Measurements from ENCODE around the gene DYNC1I1.

The DYNC1I1 gene

DNA sequence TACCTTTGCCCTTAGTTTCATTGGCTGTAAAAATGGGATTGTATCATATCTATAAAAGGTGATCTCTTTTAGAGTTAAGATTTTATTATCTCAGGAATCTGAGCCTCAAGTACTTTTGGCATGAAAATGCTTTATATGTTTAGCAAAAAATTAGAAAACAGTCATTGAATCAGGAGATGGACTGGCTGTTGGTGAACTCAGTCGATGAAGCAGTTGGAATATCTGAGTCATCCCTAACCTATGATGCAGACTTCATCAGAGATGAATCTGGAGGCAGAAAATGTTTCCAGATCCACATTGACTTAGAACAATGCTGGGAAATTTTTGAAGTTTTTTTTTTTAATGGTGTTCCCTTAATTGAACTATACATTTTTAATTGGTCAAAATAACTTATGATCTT is 321.1 kb downstream of the DYNC1I1 start:
- Histone ChIP-seq H3K36me3 (no peaks in the 10 kb centered on the region), H3K9ac (no peak overlapping the region), H3K27ac (no peak overlapping the region), H3K9me3 (replicated peaks in 1 of 11) (no peaks in the 10 kb centered on the region), H3K4me2 (no peak overlapping the region), H3K4me1 (0 out of 20 replicates have a peak, but pooled peaks cover 0 to 3% (median 0%) of the 10 kb centered on the region in 10 experiments), H3K4me3 (no peak overlapping the region), H4K20me1 (no peaks in the 10 kb centered on the region), H3K27me3 (no peaks in the 10 kb centered on the region)
- no peak for TF ChIP-seq Cebpa-rat (IDR thresholded peaks at IDR 0.05)

- TF ChIP-seq Cebpa-rat (IDR thresholded peaks at IDR 0.05), result no peak
- no peak overlapping the region for H3K4me2 ChIP-seq
- H4K20me1 ChIP-seq, result no peaks in the 10 kb centered on the region; a peak in 1 of 22 replicates
These were observed 325.5 kb downstream of the DYNC1I1 start for GRCh38 chr7:96097835-96098234.

DNA sequence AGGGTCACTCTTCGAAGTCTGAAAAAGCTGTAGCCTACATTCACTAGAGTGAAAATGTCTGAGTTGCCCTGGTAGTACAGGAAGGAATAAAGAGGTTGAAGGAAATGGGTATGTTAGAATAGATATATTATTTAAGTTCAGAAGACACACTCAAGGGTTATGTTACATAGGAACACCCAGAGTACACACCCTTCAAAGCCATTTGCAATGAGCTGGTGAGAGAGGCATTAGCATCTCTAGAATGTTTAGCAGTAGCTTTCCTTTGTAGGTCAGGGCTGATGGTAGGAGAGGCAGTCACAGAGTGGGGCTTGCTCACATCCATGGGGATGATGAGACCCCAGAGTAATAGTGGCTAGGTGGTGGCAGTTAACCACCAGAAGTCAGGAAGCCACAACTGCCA is 328.4 kb downstream of the DYNC1I1 start:
- H3K36me3 ChIP-seq, result no peaks in the 10 kb centered on the region
- no peak for TF ChIP-seq Cebpa-rat (IDR thresholded peaks at IDR 0.05)
- no peak overlapping the region for H3K4me2 ChIP-seq
- no peak overlapping the region for H3K4me3 ChIP-seq
- peaks cover 0 to 10% (median 4%) of the 10 kb centered on the region in 11 experiments; a peak in 4 of 22 replicates for H3K9me3 ChIP-seq (replicated peaks in 1 of 11)
- H3K27ac ChIP-seq, result no peak overlapping the region
- no peaks in the 10 kb centered on the region for H3K4me1 ChIP-seq
- no peak overlapping the region for H3K9ac ChIP-seq
- H4K20me1 ChIP-seq, result no peaks in the 10 kb centered on the region; a peak in 1 of 22 replicates
- no peaks in the 10 kb centered on the region for H3K27me3 ChIP-seq

More at GRCh38 chr7:96097835-96098234, 325.5 kb downstream of the DYNC1I1 start:
- Histone ChIP-seq H3K27me3 (no peaks in the 10 kb centered on the region), H3K36me3 (no peaks in the 10 kb centered on the region), H3K4me3 (no peak overlapping the region), H3K9ac (no peak overlapping the region), H3K9me3 (replicated peaks in 1 of 11) (peaks cover 0 to 10% (median 4%) of the 10 kb centered on the region in 11 experiments; a peak in 4 of 22 replicates), H3K27ac (no peak overlapping the region), H3K4me1 (no peaks in the 10 kb centered on the region)

DNA sequence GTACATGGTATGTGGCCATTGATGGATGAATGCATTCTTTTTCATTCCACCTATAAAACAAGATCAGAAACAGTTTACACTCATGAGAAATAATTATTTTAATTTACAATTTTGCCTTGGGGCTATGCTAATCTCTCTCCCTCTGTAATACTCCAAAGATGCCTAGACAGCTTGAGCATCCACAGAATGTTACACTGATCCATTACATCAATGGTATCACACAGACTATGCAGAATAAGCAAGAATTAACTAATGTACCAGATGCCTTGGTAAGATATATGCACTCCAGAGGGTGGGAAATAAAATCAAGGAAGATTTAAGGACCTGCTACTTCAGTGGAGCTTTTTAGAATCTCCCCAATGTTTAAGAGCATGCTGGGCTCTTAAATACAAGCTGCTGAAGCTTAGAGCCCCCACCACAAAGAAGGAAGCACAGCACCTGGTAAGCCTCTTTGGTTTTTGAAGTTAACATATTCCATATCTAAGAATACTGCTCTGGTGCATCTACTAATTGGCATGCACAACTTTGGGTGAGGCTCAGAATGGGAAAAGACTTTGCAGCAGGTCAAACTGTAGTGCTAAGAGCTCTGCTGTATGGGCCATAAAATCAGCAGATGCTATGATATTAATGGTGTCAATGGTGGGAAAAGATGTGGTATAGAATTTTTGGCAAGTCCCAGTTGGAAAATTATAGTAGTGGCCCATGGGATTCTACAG is 329.9 kb downstream of the DYNC1I1 start:
- no peak overlapping the region for H3K4me2 ChIP-seq
- no peaks in the 10 kb centered on the region for H3K27me3 ChIP-seq
- no peak overlapping the region for H3K4me3 ChIP-seq
- H3K4me1 ChIP-seq, result no peaks in the 10 kb centered on the region
- no peak overlapping the region for H3K27ac ChIP-seq
- H4K20me1 ChIP-seq, result no peaks in the 10 kb centered on the region; a peak in 1 of 22 replicates
- no peaks in the 10 kb centered on the region for H3K36me3 ChIP-seq
- no peak overlapping the region for H3K9ac ChIP-seq
- peaks cover 0 to 10% (median 4%) of the 10 kb centered on the region in 11 experiments; a peak in 4 of 22 replicates for H3K9me3 ChIP-seq (replicated peaks in 1 of 11)
- no peak for TF ChIP-seq Cebpa-rat (IDR thresholded peaks at IDR 0.05)

DNA sequence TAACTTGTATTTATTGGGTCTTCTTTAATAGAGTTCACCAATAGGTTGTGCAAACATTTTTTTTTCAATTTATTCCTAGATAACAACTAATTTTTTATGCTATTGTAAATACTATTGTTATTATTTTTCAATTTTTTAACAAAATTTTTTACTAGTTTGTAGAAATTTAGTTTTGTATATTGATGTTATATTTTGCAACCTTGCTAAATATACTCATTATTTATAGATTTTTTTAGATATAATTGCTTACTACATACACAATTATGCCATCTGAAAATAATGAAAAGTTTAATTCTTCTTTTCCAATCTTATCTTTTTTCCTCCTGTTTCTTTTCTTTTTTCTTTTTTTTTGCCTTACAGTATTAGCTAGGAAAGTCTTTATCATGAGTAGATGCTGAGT is 332.6 kb downstream of the DYNC1I1 start:
- Histone ChIP-seq H3K9ac (no peak overlapping the region), H3K27ac (no peak overlapping the region), H3K9me3 (replicated peaks in 1 of 11) (0 out of 22 replicates have a peak, but pooled peaks cover 0 to under 1% (median 0%) of the 10 kb centered on the region in 11 experiments), H3K27me3 (no peaks in the 10 kb centered on the region), H3K4me3 (no peak overlapping the region), H3K4me1 (no peaks in the 10 kb centered on the region), H3K4me2 (no peak overlapping the region), H4K20me1 (no peaks in the 10 kb centered on the region; a peak in 1 of 22 replicates), H3K36me3 (no peaks in the 10 kb centered on the region)
- no peak for TF ChIP-seq Cebpa-rat (IDR thresholded peaks at IDR 0.05)

- no peak for TF ChIP-seq Cebpa-rat (IDR thresholded peaks at IDR 0.05)
- Histone ChIP-seq H3K27me3 (no peaks in the 10 kb centered on the region), H3K36me3 (no peaks in the 10 kb centered on the region), H3K4me3 (no peak overlapping the region), H3K9me3 (replicated peaks in 1 of 11) (peaks cover 7 to 20% (median 15%) of the 10 kb centered on the region in 11 experiments; a peak in 17 of 22 replicates), H4K20me1 (no peaks in the 10 kb centered on the region), H3K27ac (no peak overlapping the region), H3K9ac (no peak overlapping the region), H3K4me1 (no peaks in the 10 kb centered on the region), H3K4me2 (no peak overlapping the region)
These were observed 339.1 kb downstream of the DYNC1I1 start for GRCh38 chr7:96111405-96111804.

- no peak overlapping the region for H3K4me2 ChIP-seq
- no peak overlapping the region for H3K9ac ChIP-seq
These were observed 341.8 kb downstream of the DYNC1I1 start for GRCh38 chr7:96114190-96114589.

DNA sequence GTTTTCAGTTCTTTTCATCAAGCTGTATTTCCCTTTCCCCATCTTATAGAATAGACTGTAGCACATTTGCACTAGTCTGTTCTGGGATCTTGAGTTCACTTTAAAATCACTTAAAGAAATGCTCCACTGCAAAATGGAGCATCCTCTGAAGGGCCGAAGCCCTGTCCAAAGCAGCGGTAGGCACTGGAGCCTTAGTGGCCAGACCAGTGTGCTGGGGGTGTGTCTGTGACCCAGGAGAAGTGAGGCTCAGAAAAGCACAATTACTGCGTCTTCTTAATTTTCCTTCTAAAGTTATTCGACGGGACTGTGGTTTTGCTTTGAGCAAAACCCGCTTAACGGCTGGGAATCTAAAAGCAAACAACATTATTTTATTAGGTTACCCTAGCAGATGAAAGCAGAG is 343.8 kb downstream of the DYNC1I1 start:
- Histone ChIP-seq H3K4me1 (no peaks in the 10 kb centered on the region), H3K36me3 (peaks cover 12 to 28% (median 26%) of the 10 kb centered on the region in 11 experiments), H4K20me1 (no peaks in the 10 kb centered on the region), H3K9me3 (replicated peaks in 1 of 11) (peaks cover 7 to 18% (median 14%) of the 10 kb centered on the region in 11 experiments; a peak in 17 of 22 replicates), H3K9ac (no peak overlapping the region), H3K27ac (no peak overlapping the region), H3K4me3 (no peak overlapping the region), H3K27me3 (no peaks in the 10 kb centered on the region), H3K4me2 (no peak overlapping the region)
- no peak for TF ChIP-seq Cebpa-rat (IDR thresholded peaks at IDR 0.05)

More at GRCh38 chr7:96114190-96114589, 341.8 kb downstream of the DYNC1I1 start:
- H3K4me1 ChIP-seq, result no peaks in the 10 kb centered on the region
- H3K36me3 ChIP-seq, result peaks cover 0 to 8% (median 6%) of the 10 kb centered on the region in 11 experiments; a peak in 7 of 22 replicates
- H3K27ac ChIP-seq, result no peak overlapping the region
- no peak overlapping the region for H3K4me3 ChIP-seq
- H4K20me1 ChIP-seq, result no peaks in the 10 kb centered on the region
- no peak for TF ChIP-seq Cebpa-rat (IDR thresholded peaks at IDR 0.05)
- peaks cover 7 to 20% (median 15%) of the 10 kb centered on the region in 11 experiments; a peak in 17 of 22 replicates for H3K9me3 ChIP-seq (replicated peaks in 1 of 11)
- no peaks in the 10 kb centered on the region for H3K27me3 ChIP-seq

DNA sequence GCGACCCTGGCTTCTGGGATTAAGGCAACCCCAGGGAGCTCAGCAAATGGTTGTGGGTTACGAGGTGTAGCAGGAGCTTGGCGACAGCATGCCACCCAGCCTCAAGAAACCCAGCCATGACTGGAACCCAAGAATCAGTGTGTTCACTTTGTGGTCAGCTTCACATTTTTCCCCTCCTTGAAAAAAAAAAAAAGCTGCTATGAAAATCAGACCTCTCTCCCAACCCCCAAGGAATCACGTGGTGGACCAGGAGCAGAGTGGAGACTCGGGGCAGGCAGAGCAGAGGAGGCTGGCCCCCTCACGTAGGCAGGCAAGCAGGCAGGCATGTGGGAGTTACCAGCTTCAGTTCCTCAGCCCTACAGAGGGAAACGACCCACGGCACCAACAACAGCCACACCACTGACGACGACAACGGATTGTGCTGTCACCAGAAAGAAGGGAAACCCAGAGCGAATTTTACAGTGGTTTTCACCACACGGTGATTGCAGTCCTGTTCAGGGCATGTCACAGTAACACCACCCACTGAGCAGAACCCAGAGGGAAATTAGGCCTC is 346.2 kb downstream of the DYNC1I1 start:
- H3K4me2 ChIP-seq, result no peak overlapping the region
- H3K9me3 ChIP-seq (replicated peaks in 1 of 11), result peaks cover 0 to 11% (median 8%) of the 10 kb centered on the region in 11 experiments; a peak in 12 of 22 replicates
- no peaks in the 10 kb centered on the region for H3K4me1 ChIP-seq
- H4K20me1 ChIP-seq, result peaks cover 0 to under 1% (median 0%) of the 10 kb centered on the region in 11 experiments; a peak in 1 of 22 replicates
- H3K27me3 ChIP-seq, result no peaks in the 10 kb centered on the region
- H3K27ac ChIP-seq, result no peak overlapping the region
- H3K36me3 ChIP-seq, result peaks cover 22 to 50% (median 33%) of the 10 kb centered on the region in 11 experiments
- H3K9ac ChIP-seq, result no peak overlapping the region
- H3K4me3 ChIP-seq, result no peak overlapping the region
- no peak for TF ChIP-seq Cebpa-rat (IDR thresholded peaks at IDR 0.05)

All from BLaER1 treated with 17β-estradiol and CSF1 and Interleukin-3, amounts not matched to agents 10 nM and 100 nM (cell line).